Measurements from ENCODE around the gene ULBP3.

The ULBP3 gene

DNA sequence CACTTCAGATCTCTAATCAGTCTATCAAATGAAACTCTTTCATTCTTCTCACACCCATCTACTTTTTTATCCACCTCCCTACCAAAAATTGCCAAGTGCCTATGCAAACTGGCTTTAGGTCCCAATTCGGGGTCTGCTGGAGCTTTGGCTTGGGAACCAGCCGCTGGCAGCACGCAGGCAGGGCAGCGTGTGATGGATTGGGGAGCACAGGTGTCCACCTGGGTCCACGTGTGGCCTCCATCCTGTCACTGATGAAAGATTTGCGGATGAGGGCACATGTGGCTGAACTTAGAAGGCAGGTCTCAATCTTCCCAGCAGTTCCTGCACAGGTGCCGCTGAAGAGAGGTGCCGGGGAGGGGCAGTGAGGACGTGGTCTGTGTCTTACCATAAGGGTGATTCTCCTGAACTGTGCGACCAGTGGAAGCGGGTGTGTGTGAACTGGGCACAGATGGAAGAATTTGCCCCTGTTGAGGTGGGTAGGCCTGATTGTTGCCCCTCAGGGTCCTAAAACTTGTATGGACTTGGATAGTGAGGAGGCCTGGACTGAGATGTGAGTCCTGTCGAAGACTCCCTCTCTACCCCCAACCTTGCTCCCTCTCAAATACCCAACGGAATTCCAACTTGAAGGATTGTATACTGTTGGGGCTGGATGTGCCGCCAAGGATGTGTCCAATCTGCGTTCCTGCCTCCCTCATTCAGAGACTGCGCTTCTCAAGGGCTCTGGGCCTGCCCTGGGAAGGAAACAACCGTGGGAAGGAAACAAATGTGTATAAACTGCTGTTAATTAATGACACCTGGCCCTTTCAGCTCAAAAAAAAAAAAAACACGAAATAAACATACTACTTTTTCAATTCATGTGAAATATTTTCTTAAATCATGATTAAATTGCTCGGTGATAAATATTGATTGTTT, 25.2 kb downstream of the ULBP3 start:
- DNase-seq (no peak), ATAC-seq (replicated peaks) (no peak)
- Mint-ChIP-seq H3K4me3 (no peak overlapping the region), H3K27me3 (peaks cover 66 to 73% of the 10 kb centered on the region in 2 donors), H3K4me1 (no peaks in the 10 kb centered on the region), H3K36me3 (no peaks in the 10 kb centered on the region), H3K27ac (no peak overlapping the region), H3K9me3 (no peaks in the 10 kb centered on the region)

DNA sequence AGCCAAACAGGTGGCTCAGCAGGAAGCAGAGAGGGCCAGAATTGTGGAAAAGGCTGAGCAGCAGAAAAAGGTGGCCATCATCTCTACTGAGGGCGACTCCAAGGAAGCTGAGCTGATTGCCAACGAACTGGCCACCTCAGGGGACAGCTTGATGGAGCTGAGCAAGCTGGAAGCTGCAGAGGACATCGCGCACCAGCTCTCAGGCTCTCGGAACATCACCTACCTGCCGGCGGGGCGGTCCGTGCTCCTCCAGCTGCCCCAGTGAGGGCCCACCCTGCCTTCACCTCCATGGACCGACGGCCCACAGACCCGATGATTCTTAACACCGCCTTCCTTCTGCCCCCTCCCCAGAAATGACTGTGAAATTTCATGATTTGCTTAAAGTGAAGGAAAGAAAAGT, 25.8 kb downstream of the ULBP3 start:
- DNase-seq (no peak), ATAC-seq (replicated peaks) (no peak)
- Mint-ChIP-seq H3K27me3 (peaks cover 72 to 78% of the 10 kb centered on the region in 2 donors), H3K27ac (no peak overlapping the region), H3K4me1 (peaks cover 3 to 6% of the 10 kb centered on the region in 2 donors), H3K4me3 (no peak overlapping the region), H3K36me3 (no peaks in the 10 kb centered on the region), H3K9me3 (no peaks in the 10 kb centered on the region)

DNA sequence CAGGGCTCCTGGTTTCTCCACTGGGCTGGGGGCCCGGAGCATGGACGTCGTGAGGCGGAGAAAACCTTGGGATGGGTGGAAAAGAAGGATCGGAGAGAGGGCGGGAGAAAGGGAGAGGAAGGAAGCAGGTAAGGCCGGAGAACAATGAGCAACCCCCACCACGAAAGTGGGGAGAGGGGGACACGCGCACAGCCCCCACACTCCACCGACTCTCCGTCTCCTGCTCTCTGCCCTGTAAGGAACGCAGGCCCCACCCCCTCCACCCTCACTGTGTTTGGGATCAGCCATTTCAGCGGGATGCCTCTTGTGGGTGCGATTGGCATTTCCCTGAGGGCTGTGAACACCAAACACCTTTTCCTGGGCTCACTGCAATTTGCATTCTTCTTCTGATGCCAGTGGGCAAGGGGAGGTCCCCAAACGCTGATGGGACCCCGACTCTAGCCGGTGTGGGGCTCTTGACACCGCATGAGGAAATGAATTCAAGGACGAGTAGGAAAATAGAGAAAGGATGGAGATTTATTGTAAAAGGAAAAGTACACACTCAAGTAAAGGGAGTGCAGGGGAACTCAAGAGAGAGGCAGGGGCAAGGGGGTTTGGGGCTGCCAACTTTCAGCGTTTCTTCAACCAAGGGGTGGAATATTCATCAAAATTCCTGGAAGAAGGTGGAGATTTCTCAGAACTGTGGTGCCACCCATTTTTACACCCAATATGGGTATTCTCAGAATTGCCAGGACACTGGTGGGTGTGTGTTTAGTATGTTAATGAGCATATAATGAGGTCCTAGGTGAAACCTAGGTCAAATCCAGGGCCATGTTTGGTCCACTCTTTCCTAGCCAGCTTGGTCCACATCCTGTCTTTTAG, 30.5 kb downstream of the ULBP3 start:
- Mint-ChIP-seq H3K36me3 (peaks cover 0 to 3% of the 10 kb centered on the region in 2 donors), H3K27ac (no peak overlapping the region), H3K4me3 (peak overlapping the region in 1 of 2 donors; percentile 7), H3K4me1 (peaks cover 11 to 18% of the 10 kb centered on the region in 2 donors), H3K27me3 (peaks cover 75 to 84% of the 10 kb centered on the region in 2 donors), H3K9me3 (no peaks in the 10 kb centered on the region)
- DNase-seq (no peak), ATAC-seq (replicated peaks) (no peak)

DNA sequence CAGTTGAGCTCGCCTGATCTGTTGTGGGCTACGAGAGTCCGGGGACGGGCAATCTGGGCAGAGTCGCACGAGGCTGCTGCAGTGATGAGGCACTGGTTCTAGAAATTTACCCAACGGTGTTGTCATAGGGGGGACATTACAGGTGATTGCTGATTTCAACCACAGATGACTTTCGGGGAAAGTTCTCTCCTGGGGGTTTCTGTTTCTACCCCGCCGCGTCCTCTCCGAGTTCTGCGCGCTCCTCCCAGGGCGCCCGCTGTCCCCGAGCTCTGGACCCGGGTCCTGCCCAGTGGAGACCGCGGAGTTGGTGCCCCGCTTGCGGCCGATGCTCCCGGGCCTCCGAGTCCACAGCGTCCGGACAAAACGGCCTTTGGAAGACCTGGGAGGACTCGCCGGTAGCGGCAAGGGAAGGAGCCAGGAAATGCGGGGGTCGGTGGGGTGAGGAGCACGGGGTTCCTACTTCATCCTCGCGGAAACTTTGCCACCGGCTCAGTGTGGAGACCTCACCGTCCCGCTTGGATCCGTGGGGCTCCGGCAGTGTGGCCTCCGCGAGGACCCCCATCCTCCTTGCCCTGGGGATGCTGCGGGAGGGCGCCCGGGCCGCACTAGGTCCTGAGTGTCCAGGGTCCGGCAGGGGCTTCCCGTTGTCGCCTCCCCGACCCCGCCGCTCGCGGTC, 31.3 kb downstream of the ULBP3 start:
- H3K27ac Mint-ChIP-seq, result peak overlapping the region; percentile 72
- H3K36me3 Mint-ChIP-seq, result peaks cover 0 to 3% of the 10 kb centered on the region in 2 donors
- peaks cover 14 to 18% of the 10 kb centered on the region in 2 donors for H3K4me1 Mint-ChIP-seq
- ATAC-seq (replicated peaks) (peak; percentile 55 to 57), DNase-seq (no peak)
- peaks cover 76 to 84% of the 10 kb centered on the region in 2 donors for H3K27me3 Mint-ChIP-seq
- H3K4me3 Mint-ChIP-seq, result peak overlapping the region; percentile 65 to 73
- no peaks in the 10 kb centered on the region for H3K9me3 Mint-ChIP-seq

DNA sequence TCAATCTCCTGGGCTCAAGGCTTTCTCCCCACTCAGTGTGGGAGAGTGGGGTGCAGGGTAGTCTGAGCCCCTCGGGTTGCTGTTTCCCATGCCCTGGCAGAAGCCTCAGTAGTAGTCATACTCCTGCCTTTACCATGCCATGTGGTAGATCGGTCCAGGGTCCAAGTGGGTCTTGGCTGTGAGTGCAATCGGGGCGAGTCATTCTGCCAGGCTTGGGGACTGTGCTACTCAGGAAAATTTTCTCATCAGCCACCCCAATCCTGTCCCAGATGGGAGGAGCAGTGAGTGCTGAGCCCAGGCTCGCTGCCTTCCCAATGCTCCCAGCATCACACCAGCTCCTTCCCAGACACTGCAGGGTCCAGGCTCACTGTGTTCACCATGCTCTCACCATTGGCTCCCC, 32.8 kb downstream of the ULBP3 start:
- no peak for DNase-seq
- peaks cover 64 to 72% of the 10 kb centered on the region in 2 donors for H3K27me3 Mint-ChIP-seq

DNA sequence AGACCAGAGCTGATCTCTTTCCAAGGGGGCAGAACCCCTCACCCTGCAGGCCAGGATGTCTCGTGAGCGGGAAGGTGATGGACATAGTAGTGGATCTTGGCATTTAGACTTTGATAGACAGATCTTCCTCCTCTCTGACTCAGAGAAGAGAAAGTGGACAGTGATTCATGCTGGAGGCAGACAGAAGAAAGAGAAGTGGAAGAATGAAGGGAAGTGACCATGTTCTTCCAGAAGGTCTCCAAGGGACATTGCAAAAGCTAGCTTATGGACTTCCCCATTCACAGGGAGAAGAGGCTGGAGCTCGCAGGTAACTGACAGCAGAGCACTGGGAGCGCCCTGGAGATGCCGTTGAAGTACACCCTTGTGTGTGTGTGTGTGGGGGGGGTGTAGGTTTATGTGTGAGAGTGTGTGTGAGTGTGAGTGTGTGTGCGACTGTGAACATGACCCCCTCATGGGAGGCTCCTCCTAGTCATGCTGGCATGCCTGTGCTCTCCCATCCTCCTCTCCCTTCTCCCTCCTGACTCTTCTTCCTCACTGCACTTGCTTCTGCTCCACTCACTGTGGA, 35.6 kb downstream of the ULBP3 start:
- H3K27ac Mint-ChIP-seq, result no peak overlapping the region
- peaks cover 43 to 52% of the 10 kb centered on the region in 2 donors for H3K27me3 Mint-ChIP-seq
- H3K4me1 Mint-ChIP-seq, result peaks cover 29 to 40% of the 10 kb centered on the region in 2 donors
- peaks cover 0 to 5% of the 10 kb centered on the region in 2 donors for H3K9me3 Mint-ChIP-seq
- DNase-seq, result no peak
- no peak for ATAC-seq (replicated peaks)
- no peak overlapping the region for H3K4me3 Mint-ChIP-seq
- H3K36me3 Mint-ChIP-seq, result peaks cover 0 to 3% of the 10 kb centered on the region in 2 donors

More for the DNA sequence above, 32.8 kb downstream of the ULBP3 start:
- no peaks in the 10 kb centered on the region for H3K9me3 Mint-ChIP-seq
- no peak overlapping the region for H3K27ac Mint-ChIP-seq
- no peak overlapping the region for H3K4me3 Mint-ChIP-seq
- H3K4me1 Mint-ChIP-seq, result peaks cover 14 to 18% of the 10 kb centered on the region in 2 donors
- peaks cover 0 to 3% of the 10 kb centered on the region in 2 donors for H3K36me3 Mint-ChIP-seq
- no peak for ATAC-seq (replicated peaks)

DNA sequence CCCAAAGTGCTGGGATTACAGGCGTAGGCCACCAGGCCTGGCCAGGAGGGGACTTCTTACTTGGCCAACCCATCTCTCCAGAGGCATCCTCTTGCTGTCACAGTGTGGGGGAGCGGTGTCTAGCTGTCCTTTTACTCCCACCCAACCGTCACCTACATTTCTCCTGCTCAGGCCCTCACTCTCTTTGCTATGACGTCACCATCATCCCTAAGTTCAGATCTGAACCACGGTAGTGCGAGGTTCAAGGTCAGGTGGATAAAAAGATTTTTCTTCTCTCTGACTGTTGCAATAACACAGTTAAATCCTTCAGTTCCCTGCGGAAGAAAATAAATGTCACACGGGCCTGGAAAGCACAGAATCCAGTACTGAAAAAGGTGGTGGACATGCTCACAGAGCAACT, 36.3 kb downstream of the ULBP3 start:
- no peak overlapping the region for H3K27ac Mint-ChIP-seq
- ATAC-seq (replicated peaks) (no peak), DNase-seq (no peak)
- H3K4me1 Mint-ChIP-seq, result peaks cover 30 to 40% of the 10 kb centered on the region in 2 donors
- peaks cover 0 to 3% of the 10 kb centered on the region in 2 donors for H3K36me3 Mint-ChIP-seq
- H3K4me3 Mint-ChIP-seq, result no peak overlapping the region
- peaks cover 0 to 5% of the 10 kb centered on the region in 2 donors for H3K9me3 Mint-ChIP-seq
- peaks cover 42 to 52% of the 10 kb centered on the region in 2 donors for H3K27me3 Mint-ChIP-seq

DNA sequence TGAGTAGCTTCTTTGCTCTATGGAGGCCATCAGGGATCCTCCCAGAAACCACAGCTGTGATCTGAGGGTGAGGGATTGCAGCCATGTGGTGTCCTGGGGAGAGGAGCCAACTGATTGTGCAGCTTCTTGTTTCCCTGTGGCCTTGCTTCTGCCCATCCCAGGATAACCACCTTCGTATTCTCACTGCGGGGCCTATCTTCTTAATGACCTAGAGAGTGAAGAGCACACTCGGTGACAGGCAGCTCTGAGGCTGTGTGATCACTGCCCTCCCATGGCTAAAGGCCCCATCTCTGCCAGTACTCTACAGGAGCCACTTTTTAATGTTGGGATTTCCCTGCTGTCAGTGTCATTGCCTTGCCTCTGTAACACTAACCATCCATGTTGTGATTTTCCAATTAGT, 38.3 kb downstream of the ULBP3 start:
- Mint-ChIP-seq H3K27me3 (peaks cover 37 to 55% of the 10 kb centered on the region in 2 donors), H3K36me3 (no peaks in the 10 kb centered on the region), H3K4me3 (no peak overlapping the region), H3K9me3 (peaks cover 0 to 5% of the 10 kb centered on the region in 2 donors), H3K4me1 (peaks cover 29 to 44% of the 10 kb centered on the region in 2 donors), H3K27ac (no peak overlapping the region)
- DNase-seq, result no peak
- peak; percentile 5 to 10 for ATAC-seq (replicated peaks)

DNA sequence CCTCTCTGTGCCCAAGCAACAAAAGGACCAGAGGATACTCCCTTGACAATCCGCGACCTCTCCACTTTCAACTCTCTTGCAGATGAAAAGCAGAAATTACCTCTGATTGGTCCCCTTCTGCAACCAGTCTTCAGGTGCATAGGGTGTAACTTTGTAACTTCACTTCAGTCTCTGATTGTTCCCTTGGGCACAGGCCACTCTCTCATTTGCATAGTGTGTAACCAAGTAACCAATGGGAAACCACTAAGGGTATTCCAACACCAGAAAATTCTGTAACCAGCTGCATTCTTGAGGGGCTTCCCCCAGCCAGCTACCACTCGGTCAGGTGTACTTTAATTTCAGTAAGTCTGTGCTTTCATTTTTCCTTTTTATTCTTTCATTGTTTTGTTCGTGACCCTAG, 39.2 kb downstream of the ULBP3 start:
- Mint-ChIP-seq H3K27ac (peak overlapping the region; percentile 68), H3K36me3 (no peaks in the 10 kb centered on the region), H3K27me3 (peaks cover 40 to 58% of the 10 kb centered on the region in 2 donors), H3K9me3 (peaks cover 0 to 5% of the 10 kb centered on the region in 2 donors), H3K4me3 (peak overlapping the region; percentile 2 to 23), H3K4me1 (peaks cover 35 to 52% of the 10 kb centered on the region in 2 donors)
- ATAC-seq (replicated peaks) (peak; percentile 84 to 87), DNase-seq (peak; percentile 35)

DNA sequence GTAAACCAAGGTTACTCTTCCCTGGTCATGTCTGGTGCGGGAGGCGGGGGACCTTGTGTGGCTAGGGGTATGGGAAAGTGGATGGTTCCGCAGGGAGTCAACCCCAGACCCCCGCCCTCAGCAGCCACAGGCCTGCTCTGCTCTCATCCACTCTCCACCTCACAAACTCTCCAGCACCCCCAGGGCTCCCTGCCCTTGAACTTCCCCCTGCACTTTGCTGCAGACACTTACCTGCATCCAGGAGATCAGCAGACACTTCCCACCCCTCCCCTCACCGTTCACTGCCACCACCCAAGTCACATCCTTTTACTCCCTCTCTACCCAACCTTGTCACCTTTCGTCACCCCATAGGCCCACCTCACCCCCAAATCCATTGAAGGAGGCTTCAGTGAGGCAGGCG, 39.6 kb downstream of the ULBP3 start:
- peaks cover 0 to 5% of the 10 kb centered on the region in 2 donors for H3K9me3 Mint-ChIP-seq
- peaks cover 39 to 57% of the 10 kb centered on the region in 2 donors for H3K4me1 Mint-ChIP-seq
- no peaks in the 10 kb centered on the region for H3K36me3 Mint-ChIP-seq
- no peak overlapping the region for H3K27ac Mint-ChIP-seq
- no peak for DNase-seq
- H3K4me3 Mint-ChIP-seq, result peak overlapping the region in 1 of 2 donors; percentile 23
- peaks cover 45 to 62% of the 10 kb centered on the region in 2 donors for H3K27me3 Mint-ChIP-seq
- no peak for ATAC-seq (replicated peaks)

DNA sequence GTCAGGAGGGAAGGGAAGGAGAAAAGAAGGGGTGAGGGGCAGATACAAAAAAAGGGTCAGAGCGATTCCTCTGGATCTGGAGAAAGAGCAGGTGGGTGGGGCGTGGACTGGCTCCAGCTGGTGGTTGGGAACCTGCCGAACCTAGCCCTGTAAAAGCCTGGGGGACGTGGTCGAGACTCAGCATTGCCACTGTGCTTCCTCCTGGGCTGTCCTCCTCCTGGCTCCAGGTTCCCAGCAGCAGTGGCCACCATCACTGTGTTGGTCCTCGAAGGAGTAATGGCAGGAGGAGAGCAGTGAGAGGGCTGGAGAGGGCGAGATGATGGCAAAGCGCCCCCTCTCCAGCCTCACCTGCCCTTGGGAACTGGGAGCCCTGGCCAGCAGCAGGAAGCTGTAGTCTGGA, 40.1 kb downstream of the ULBP3 start:
- no peak overlapping the region for H3K4me3 Mint-ChIP-seq
- H3K27ac Mint-ChIP-seq, result no peak overlapping the region
- DNase-seq (no peak), ATAC-seq (replicated peaks) (no peak)
- peaks cover 0 to 5% of the 10 kb centered on the region in 2 donors for H3K9me3 Mint-ChIP-seq
- peaks cover 39 to 57% of the 10 kb centered on the region in 2 donors for H3K4me1 Mint-ChIP-seq
- H3K36me3 Mint-ChIP-seq, result no peaks in the 10 kb centered on the region
- H3K27me3 Mint-ChIP-seq, result peaks cover 46 to 62% of the 10 kb centered on the region in 2 donors

DNA sequence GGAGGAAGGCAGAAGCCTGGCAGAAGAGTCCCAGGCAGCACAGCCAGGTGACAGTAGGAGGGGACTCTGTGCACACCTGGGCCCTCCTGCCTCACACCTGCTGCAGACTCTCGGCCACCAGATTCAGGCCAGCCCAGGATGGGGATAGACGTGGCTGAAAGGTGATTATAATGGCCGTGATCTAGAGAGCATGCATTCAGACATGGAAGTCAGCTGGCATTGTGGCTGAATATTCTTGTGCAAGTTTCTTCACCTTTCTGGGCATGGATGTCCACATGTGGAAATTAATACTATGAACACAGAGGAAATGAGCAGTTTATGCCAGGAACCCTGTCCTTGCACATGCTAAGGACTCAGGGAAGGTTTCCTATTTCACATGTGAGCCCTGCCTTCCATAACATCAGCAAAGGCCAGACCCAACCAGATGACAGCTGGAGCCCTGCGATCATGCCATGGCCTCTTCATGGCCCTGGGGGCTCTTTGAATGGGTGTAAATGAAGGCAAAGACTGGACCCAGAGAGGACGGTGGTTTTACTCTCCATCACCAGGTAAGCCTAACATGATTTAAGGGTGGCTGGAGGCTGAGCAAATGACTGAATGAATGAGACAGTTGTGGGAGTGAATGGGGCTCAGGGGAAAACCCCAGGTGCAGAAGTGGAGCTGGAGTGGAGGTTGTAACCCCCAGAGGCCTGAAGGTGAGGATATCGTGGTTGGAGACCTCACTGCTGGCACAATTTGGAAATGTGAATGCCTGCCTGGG, 40.9 kb downstream of the ULBP3 start:
- H3K9me3 Mint-ChIP-seq, result peaks cover 0 to 5% of the 10 kb centered on the region in 2 donors
- no peak for DNase-seq
- no peak for ATAC-seq (replicated peaks)
- peaks cover 36 to 57% of the 10 kb centered on the region in 2 donors for H3K4me1 Mint-ChIP-seq
- H3K36me3 Mint-ChIP-seq, result no peaks in the 10 kb centered on the region
- H3K4me3 Mint-ChIP-seq, result no peak overlapping the region
- no peak overlapping the region for H3K27ac Mint-ChIP-seq
- H3K27me3 Mint-ChIP-seq, result peaks cover 38 to 57% of the 10 kb centered on the region in 2 donors

Measured in stimulated activated naive B cell treated with anti-CD40 and anti-IgM and Interleukin-4, amounts not matched to agents 10 μg/mL and 1 μg/mL and 100 μg/mL, for 72 hours (primary cell).